Muscle layer of colon (tissue), 2 donors: Measurements from ENCODE around the gene QARS1.

Experiments
- H3K27ac ChIP-seq: one replicate; pipeline ENCODE4 v1.7.0; 2013; ENCODE audit warnings: low read depth, mild to moderate bottlenecking, low read length, moderate library complexity
- H3K27me3 ChIP-seq, 2 donors: one replicate each; pipeline ENCODE4 v1.7.0; 2013; ENCODE audit warnings: low read length in 2 of 2, mild to moderate bottlenecking in 2 of 2; ENCODE audit not compliant: insufficient read depth in 2 of 2, control insufficient read depth in 1 of 2
- H3K36me3 ChIP-seq: one replicate; pipeline ENCODE4 v1.7.0; 2013; ENCODE audit warnings: mild to moderate bottlenecking, low read length; ENCODE audit not compliant: insufficient read depth
- H3K4me1 ChIP-seq: one replicate; pipeline ENCODE4 v1.7.0; 2013; ENCODE audit warnings: mild to moderate bottlenecking, low read length; ENCODE audit not compliant: insufficient read depth
- H3K4me3 ChIP-seq, 2 donors: one replicate each; pipeline ENCODE4 v1.7.0; 2013; ENCODE audit warnings: low read length in 2 of 2, low read depth in 1 of 2, mild to moderate bottlenecking in 1 of 2, moderate library complexity in 1 of 2
- H3K9ac ChIP-seq: one replicate; pipeline ENCODE4 v1.7.0; 2013; ENCODE audit warnings: low read length
- H3K9me3 ChIP-seq: one replicate; pipeline ENCODE4 v1.7.0; 2013; ENCODE audit warnings: mild to moderate bottlenecking, low read length
- donor health status: abdominal sarcoma.
- donor health status: Adenocarcinoma of cecum.

The QARS1 gene

DNA sequence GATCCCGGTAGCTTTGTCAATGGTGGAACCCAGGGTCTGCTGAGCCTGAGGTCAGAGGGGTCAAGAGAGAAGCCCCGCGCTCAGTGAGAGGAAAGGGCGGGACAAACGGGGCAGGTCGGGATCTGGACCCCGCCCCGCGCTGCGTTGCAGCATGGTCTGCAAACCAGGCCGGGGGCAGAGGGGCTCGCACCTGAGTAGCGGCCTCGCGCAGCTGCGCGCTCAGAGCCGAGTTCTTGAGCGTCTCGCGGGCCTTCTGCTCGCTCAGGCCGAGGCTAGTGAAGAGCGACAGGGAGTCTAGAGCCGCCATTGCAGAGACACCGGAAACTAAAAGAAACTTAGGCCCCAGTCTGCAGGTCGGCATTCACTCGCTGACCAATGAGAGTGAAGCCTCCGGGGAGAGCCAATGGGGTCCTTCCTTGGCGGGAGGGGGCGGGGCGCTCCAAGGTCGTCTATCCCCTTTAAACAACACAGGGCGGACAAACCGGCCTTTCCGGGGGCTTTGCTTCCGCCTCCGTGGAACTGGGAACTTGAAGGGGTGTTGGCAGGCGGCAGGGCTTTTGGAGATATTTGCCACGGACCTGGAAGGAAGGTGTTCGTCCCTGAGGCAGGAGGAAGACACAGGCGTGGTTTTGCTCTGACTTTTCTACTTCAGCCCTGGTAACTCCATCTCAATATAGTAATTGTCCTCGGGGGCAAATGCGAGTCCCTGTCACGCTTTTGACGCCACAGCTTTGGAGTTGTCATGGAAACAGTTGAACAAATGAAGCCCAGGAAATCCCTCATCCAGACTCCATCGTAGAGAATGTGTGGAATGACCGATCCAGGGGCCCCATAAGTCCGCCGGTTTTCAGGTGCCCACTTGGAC is at the start of gene QARS1:
QARS1 (minus strand) TSS at position 331 of the 865 bp plus-strand sequence; CDS start at position 307, 24 bp downstream.
- Histone ChIP-seq H3K36me3 (peaks cover 63% of the 10 kb centered on the region), H3K4me3 (peak within 1 kb of the TSS; percentile 88 to 91), H3K27ac (peak within 1 kb of the TSS; percentile 91), H3K4me1 (peaks cover 19% of the 10 kb centered on the region), H3K9ac (peak within 1 kb of the TSS; percentile 76), H3K27me3 (no peaks in the 10 kb centered on the region), H3K9me3 (no peaks in the 10 kb centered on the region)

GRCh38 chr3:49153349-49153912 is 48.9 kb upstream of the QARS1 start:
- H3K9ac ChIP-seq, result no peak overlapping the region
- H3K27me3 ChIP-seq, result no peaks in the 10 kb centered on the region
- no peaks in the 10 kb centered on the region for H3K36me3 ChIP-seq
- H3K9me3 ChIP-seq, result no peaks in the 10 kb centered on the region
- H3K4me3 ChIP-seq, result no peak overlapping the region
- no peaks in the 10 kb centered on the region for H3K4me1 ChIP-seq
- H3K27ac ChIP-seq, result no peak overlapping the region

- Histone ChIP-seq H3K4me1 (no peaks in the 10 kb centered on the region), H3K27me3 (no peaks in the 10 kb centered on the region), H3K9ac (no peak overlapping the region), H3K27ac (no peak overlapping the region), H3K36me3 (no peaks in the 10 kb centered on the region), H3K4me3 (no peak overlapping the region), H3K9me3 (no peaks in the 10 kb centered on the region)
These were observed 47.1 kb upstream of the QARS1 start for GRCh38 chr3:49151610-49152009.

DNA sequence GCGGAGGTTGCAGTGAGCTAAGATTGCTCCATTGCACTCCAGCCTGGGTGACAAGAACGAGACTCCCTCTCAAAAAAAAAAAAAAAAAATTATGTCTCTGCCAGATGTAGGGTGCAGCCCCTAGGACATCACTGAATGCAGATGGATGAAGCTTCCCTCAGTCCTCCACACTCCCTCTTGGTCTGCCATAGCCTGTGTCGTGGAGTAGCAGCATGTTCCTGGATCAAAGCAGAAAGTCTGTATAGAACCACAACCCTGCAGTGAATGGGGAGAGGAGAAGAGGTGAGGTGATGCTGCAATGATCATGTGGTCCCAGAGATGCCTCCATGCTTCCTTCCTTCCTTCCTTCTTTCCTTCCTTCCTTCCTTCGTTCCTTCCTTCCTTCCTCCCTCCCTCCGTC is 43.6 kb upstream of the QARS1 start:
- Histone ChIP-seq H3K4me1 (no peaks in the 10 kb centered on the region), H3K27me3 (no peaks in the 10 kb centered on the region), H3K4me3 (no peak overlapping the region), H3K9me3 (no peaks in the 10 kb centered on the region), H3K36me3 (no peaks in the 10 kb centered on the region), H3K27ac (no peak overlapping the region), H3K9ac (no peak overlapping the region)

GRCh38 chr3:49140080-49140479 is 35.5 kb upstream of the QARS1 start:
- H3K4me3 ChIP-seq, result no peak overlapping the region
- no peak overlapping the region for H3K9ac ChIP-seq
- no peaks in the 10 kb centered on the region for H3K27me3 ChIP-seq
- no peaks in the 10 kb centered on the region for H3K36me3 ChIP-seq
- no peaks in the 10 kb centered on the region for H3K4me1 ChIP-seq
- no peaks in the 10 kb centered on the region for H3K9me3 ChIP-seq
- no peak overlapping the region for H3K27ac ChIP-seq

DNA sequence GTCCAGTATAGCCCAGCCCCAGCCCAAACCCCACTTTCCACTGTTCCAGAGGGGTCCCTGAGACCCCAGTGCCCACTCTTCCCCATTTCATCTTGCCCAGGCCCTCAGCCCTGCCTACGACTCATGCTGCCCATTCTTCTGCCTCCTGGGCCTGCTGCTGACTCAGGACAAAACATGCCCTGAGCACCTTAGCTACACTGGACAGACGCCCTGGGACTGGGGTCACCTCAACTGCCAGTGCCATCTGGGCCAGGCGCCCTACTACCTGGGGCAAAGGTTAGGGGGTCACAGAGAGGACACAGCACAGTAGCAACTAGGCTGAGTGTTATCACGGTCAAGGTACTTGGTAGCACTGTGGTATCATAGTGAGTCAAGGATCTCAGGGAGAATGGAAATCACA is 30.9 kb upstream of the QARS1 start:
- Histone ChIP-seq H3K9me3 (no peaks in the 10 kb centered on the region), H3K4me3 (no peak overlapping the region), H3K27me3 (no peaks in the 10 kb centered on the region), H3K27ac (no peak overlapping the region), H3K4me1 (peaks cover 21% of the 10 kb centered on the region), H3K36me3 (peaks cover 13% of the 10 kb centered on the region), H3K9ac (no peak overlapping the region)

DNA sequence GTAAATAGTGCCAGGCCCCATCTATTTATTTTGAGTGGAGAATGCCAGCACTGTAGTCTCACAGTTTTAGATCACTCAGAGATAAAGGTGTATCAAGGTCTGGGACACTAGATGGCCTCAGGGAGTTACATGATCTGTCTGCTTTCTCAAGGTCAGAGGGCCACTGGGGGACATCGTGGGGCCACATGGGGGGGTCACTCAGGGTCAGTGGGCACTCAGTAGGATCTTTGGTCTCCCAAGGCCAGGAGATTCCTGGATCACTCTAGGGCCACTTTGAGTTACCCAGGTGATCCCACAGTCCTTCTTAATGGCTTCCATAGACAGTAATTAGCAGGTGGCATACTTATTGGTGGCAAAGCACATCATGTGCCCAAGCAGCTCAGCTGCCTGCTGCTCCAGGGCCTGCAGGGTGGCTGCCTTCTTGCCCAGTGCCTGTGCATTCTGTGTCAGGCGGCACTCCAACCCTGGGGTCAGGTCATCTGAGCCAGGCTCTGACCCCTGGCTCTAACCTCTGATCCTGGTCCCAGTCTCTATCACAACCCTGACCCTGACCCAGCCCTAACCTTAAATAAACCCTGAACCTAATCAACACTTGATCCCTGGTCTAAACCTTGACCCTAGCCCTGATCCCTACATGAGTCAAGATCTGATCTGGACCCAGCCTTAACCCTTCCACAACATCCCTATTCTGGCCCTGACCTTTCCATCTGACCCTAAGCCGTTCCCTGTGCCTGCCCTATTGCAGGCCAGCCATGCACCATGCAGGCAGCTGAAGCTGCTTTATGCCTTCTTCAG is 30.1 kb upstream of the QARS1 start:
- no peaks in the 10 kb centered on the region for H3K9me3 ChIP-seq
- H3K4me3 ChIP-seq, result no peak overlapping the region
- H3K36me3 ChIP-seq, result peaks cover 21% of the 10 kb centered on the region
- H3K27ac ChIP-seq, result no peak overlapping the region
- H3K27me3 ChIP-seq, result no peaks in the 10 kb centered on the region
- peaks cover 28% of the 10 kb centered on the region for H3K4me1 ChIP-seq
- no peak overlapping the region for H3K9ac ChIP-seq

- Histone ChIP-seq H3K27me3 (no peaks in the 10 kb centered on the region), H3K36me3 (peaks cover 34% of the 10 kb centered on the region), H3K4me3 (peak overlapping the region; percentile 64 to 83), H3K9ac (peak overlapping the region; percentile 77), H3K9me3 (no peaks in the 10 kb centered on the region), H3K4me1 (peaks cover 28% of the 10 kb centered on the region), H3K27ac (peak overlapping the region; percentile 70)
These were observed 28.8 kb upstream of the QARS1 start for GRCh38 chr3:49133226-49133951.

DNA sequence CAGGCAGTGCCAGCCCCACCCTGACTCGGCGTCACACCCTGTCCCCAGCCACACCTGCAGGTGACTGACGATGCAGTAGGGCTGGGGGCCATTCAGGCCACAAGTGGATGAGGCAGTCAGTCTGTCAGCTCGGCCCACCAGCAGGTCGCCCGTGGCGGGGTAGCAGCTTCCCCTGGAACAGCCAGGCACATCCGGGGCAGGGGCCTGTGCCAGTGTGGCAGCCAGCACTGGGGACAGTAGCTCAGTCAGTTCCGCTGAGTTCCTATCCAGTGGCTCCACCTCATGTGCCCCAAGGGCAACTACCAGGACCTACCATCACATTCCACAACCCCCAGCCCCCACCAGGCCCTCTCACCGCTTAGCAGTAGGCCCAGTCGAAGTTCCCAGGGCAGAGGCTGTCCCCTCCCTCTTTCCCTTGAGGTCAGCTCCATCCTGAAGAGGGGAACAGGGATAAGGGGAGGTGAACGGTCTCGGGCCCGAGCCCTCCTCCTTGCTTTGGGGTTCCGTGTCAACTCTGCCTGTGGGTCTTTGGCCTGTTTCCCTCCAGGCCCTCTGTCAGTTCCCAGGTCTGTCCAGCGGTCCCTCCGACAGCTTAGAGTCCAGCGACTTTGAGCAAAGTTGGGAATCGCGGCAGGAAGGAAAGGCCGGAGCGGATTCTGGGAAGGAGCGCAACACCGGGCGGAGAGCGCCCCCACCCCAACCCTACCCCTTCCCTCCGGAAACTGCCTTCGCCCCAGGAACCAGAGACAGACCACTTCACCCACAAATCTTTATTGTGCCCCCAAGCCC is 28.1 kb upstream of the QARS1 start, which contains the start of gene LAMB2:
LAMB2 (minus strand) TSS at position 614 of the 789 bp plus-strand sequence; CDS start at position 431, 183 bp downstream.
- peaks cover 39% of the 10 kb centered on the region for H3K36me3 ChIP-seq

GRCh38 chr3:49132073-49132436 is 27.5 kb upstream of the QARS1 start:
- peak overlapping the region; percentile 77 for H3K9ac ChIP-seq
- H3K4me3 ChIP-seq, result peak overlapping the region; percentile 64 to 83
- H3K27me3 ChIP-seq, result no peaks in the 10 kb centered on the region
- H3K36me3 ChIP-seq, result peaks cover 43% of the 10 kb centered on the region
- peak overlapping the region; percentile 70 for H3K27ac ChIP-seq
- no peaks in the 10 kb centered on the region for H3K9me3 ChIP-seq
- peaks cover 28% of the 10 kb centered on the region for H3K4me1 ChIP-seq

More for the DNA sequence above, 28.1 kb upstream of the QARS1 start, which contains the start of gene LAMB2:
- no peaks in the 10 kb centered on the region for H3K27me3 ChIP-seq
- H3K4me1 ChIP-seq, result peaks cover 28% of the 10 kb centered on the region
- H3K4me3 ChIP-seq, result peak within 1 kb of the TSS; percentile 64 to 83
- peak within 1 kb of the TSS; percentile 70 for H3K27ac ChIP-seq
- H3K9ac ChIP-seq, result peak within 1 kb of the TSS; percentile 77
- H3K9me3 ChIP-seq, result no peaks in the 10 kb centered on the region
